Measurements from ENCODE around the gene TRDMT1.
A peak's percentile ranks its signal among the peaks of the same experiment; 100 is the strongest.
"Not testable (repeated sequence)": the region's sequence is repeated elsewhere in the genome, so short reads cannot be mapped to it uniquely, and the experiment has no call there.

Gene TRDMT1

GRCh38 chr10:17120694-17121093, 80.8 kb downstream of the TRDMT1 start:
- Mint-ChIP-seq H3K36me3 (peaks cover 34% of the 10 kb centered on the region), H3K9me3 (no peaks in the 10 kb centered on the region), H3K4me1 (no peaks in the 10 kb centered on the region), H3K27ac (no peak overlapping the region), H3K27me3 (no peaks in the 10 kb centered on the region), H3K4me3 (no peak overlapping the region)

- Mint-ChIP-seq H3K4me3 (no peak overlapping the region), H3K9me3 (no peaks in the 10 kb centered on the region), H3K36me3 (peaks cover 30% of the 10 kb centered on the region), H3K27me3 (no peaks in the 10 kb centered on the region), H3K27ac (no peak overlapping the region), H3K4me1 (no peaks in the 10 kb centered on the region)
Measured at GRCh38 chr10:17119845-17120244, 81.6 kb downstream of the TRDMT1 start.

- H3K36me3 Mint-ChIP-seq: peaks cover 28% of the 10 kb centered on the region
- H3K27me3 Mint-ChIP-seq: no peaks in the 10 kb centered on the region
- no peak overlapping the region for H3K27ac Mint-ChIP-seq
- H3K4me1 Mint-ChIP-seq: no peaks in the 10 kb centered on the region
- H3K4me3 Mint-ChIP-seq: no peak overlapping the region
- H3K9me3 Mint-ChIP-seq: no peaks in the 10 kb centered on the region
Measured at GRCh38 chr10:17116193-17116592, 85.3 kb downstream of the TRDMT1 start.

- H3K4me3 Mint-ChIP-seq: no peak overlapping the region
- peaks cover 28% of the 10 kb centered on the region for H3K36me3 Mint-ChIP-seq
- H3K9me3 Mint-ChIP-seq: no peaks in the 10 kb centered on the region
- no peaks in the 10 kb centered on the region for H3K4me1 Mint-ChIP-seq
- H3K27ac Mint-ChIP-seq: no peak overlapping the region
- H3K27me3 Mint-ChIP-seq: no peaks in the 10 kb centered on the region
Measured at GRCh38 chr10:17115683-17116082, 85.8 kb downstream of the TRDMT1 start.

- H3K4me1 Mint-ChIP-seq, H3K27ac Mint-ChIP-seq, H3K27me3 Mint-ChIP-seq, H3K4me3 Mint-ChIP-seq, H3K9me3 Mint-ChIP-seq: not testable (repeated sequence)
- H3K36me3 Mint-ChIP-seq: peaks cover 24% of the 10 kb centered on the region
Measured at GRCh38 chr10:17114878-17115444, 86.5 kb downstream of the TRDMT1 start.

GRCh38 chr10:17113889-17114540, 87.5 kb downstream of the TRDMT1 start:
- no peaks in the 10 kb centered on the region for H3K27me3 Mint-ChIP-seq
- peaks cover 25% of the 10 kb centered on the region for H3K36me3 Mint-ChIP-seq
- H3K27ac Mint-ChIP-seq: no peak overlapping the region
- H3K4me3 Mint-ChIP-seq: no peak overlapping the region
- H3K9me3 Mint-ChIP-seq: no peaks in the 10 kb centered on the region
- H3K4me1 Mint-ChIP-seq: peaks cover 8% of the 10 kb centered on the region

GRCh38 chr10:17113346-17113745, 88.1 kb downstream of the TRDMT1 start:
- peaks cover 8% of the 10 kb centered on the region for H3K4me1 Mint-ChIP-seq
- H3K27ac Mint-ChIP-seq: no peak overlapping the region
- no peak overlapping the region for H3K4me3 Mint-ChIP-seq
- no peaks in the 10 kb centered on the region for H3K27me3 Mint-ChIP-seq
- no peaks in the 10 kb centered on the region for H3K9me3 Mint-ChIP-seq
- H3K36me3 Mint-ChIP-seq: peaks cover 27% of the 10 kb centered on the region

GRCh38 chr10:17112566-17112965, 88.9 kb downstream of the TRDMT1 start:
- no peaks in the 10 kb centered on the region for H3K27me3 Mint-ChIP-seq
- no peaks in the 10 kb centered on the region for H3K9me3 Mint-ChIP-seq
- no peak overlapping the region for H3K27ac Mint-ChIP-seq
- peaks cover 27% of the 10 kb centered on the region for H3K36me3 Mint-ChIP-seq
- no peak overlapping the region for H3K4me3 Mint-ChIP-seq
- peaks cover 8% of the 10 kb centered on the region for H3K4me1 Mint-ChIP-seq

GRCh38 chr10:17109475-17110207, 91.8 kb downstream of the TRDMT1 start:
- Mint-ChIP-seq H3K4me1 (peaks cover 8% of the 10 kb centered on the region), H3K9me3 (no peaks in the 10 kb centered on the region), H3K27me3 (no peaks in the 10 kb centered on the region), H3K4me3 (no peak overlapping the region), H3K27ac (peak overlapping the region; percentile 47), H3K36me3 (peaks cover 20% of the 10 kb centered on the region)

GRCh38 chr10:17109046-17109445, 92.4 kb downstream of the TRDMT1 start:
- H3K4me3 Mint-ChIP-seq: no peak overlapping the region
- peaks cover 21% of the 10 kb centered on the region for H3K36me3 Mint-ChIP-seq
- no peaks in the 10 kb centered on the region for H3K27me3 Mint-ChIP-seq
- no peak overlapping the region for H3K27ac Mint-ChIP-seq
- H3K4me1 Mint-ChIP-seq: peaks cover 8% of the 10 kb centered on the region
- H3K9me3 Mint-ChIP-seq: no peaks in the 10 kb centered on the region

- no peak overlapping the region for H3K4me3 Mint-ChIP-seq
- no peaks in the 10 kb centered on the region for H3K27me3 Mint-ChIP-seq
- H3K27ac Mint-ChIP-seq: no peak overlapping the region
- peaks cover 18% of the 10 kb centered on the region for H3K36me3 Mint-ChIP-seq
- H3K9me3 Mint-ChIP-seq: no peaks in the 10 kb centered on the region
- peaks cover 8% of the 10 kb centered on the region for H3K4me1 Mint-ChIP-seq
Measured at GRCh38 chr10:17106991-17107390, 94.5 kb downstream of the TRDMT1 start.

GRCh38 chr10:17101910-17102266, 99.6 kb downstream of the TRDMT1 start:
- no peaks in the 10 kb centered on the region for H3K27me3 Mint-ChIP-seq
- peaks cover 14% of the 10 kb centered on the region for H3K36me3 Mint-ChIP-seq
- no peaks in the 10 kb centered on the region for H3K9me3 Mint-ChIP-seq
- H3K4me3 Mint-ChIP-seq: no peak overlapping the region
- no peaks in the 10 kb centered on the region for H3K4me1 Mint-ChIP-seq
- H3K27ac Mint-ChIP-seq: no peak overlapping the region

GRCh38 chr10:17101257-17101909, 100.1 kb downstream of the TRDMT1 start:
- no peak overlapping the region for H3K4me3 Mint-ChIP-seq
- H3K4me1 Mint-ChIP-seq: no peaks in the 10 kb centered on the region
- no peaks in the 10 kb centered on the region for H3K9me3 Mint-ChIP-seq
- H3K36me3 Mint-ChIP-seq: peaks cover 17% of the 10 kb centered on the region
- no peak overlapping the region for H3K27ac Mint-ChIP-seq
- no peaks in the 10 kb centered on the region for H3K27me3 Mint-ChIP-seq

- no peaks in the 10 kb centered on the region for H3K9me3 Mint-ChIP-seq
- H3K4me1 Mint-ChIP-seq: no peaks in the 10 kb centered on the region
- no peak overlapping the region for H3K27ac Mint-ChIP-seq
- H3K4me3 Mint-ChIP-seq: no peak overlapping the region
- no peaks in the 10 kb centered on the region for H3K27me3 Mint-ChIP-seq
- peaks cover 17% of the 10 kb centered on the region for H3K36me3 Mint-ChIP-seq
Measured at GRCh38 chr10:17100586-17100985, 100.9 kb downstream of the TRDMT1 start.

GRCh38 chr10:17098012-17098411, 103.5 kb downstream of the TRDMT1 start:
- no peak overlapping the region for H3K27ac Mint-ChIP-seq
- H3K9me3 Mint-ChIP-seq: no peaks in the 10 kb centered on the region
- H3K27me3 Mint-ChIP-seq: no peaks in the 10 kb centered on the region
- no peaks in the 10 kb centered on the region for H3K4me1 Mint-ChIP-seq
- no peak overlapping the region for H3K4me3 Mint-ChIP-seq
- peaks cover 22% of the 10 kb centered on the region for H3K36me3 Mint-ChIP-seq
